WTC11 (cell line): Measurements from ENCODE around the gene GMEB2. TPM values are rescaled to one million over a fixed set of nuclear protein-coding genes. Genes with fewer than 3 reads are reported as not detected.

Experiments used
- ATAC-seq: fragments of 200-7000 bp; cut with Tn5 transposase; 2 replicates; pipeline ENCODE4 v1.10.0; 2021; ENCODE audit warnings: mild to moderate bottlenecking, moderate library complexity
- CTCF ChIA-PET: fragments of 300-600 bp; sonication (Branson Sonifier 250); formaldehyde crosslinking; loops from one replicate; lab custom pipeline; 2021; ENCODE audit warnings: antibody characterized with exemption; lab: Charles Lee
- POLR2A ChIA-PET: fragments of 350-600 bp; sonication (Branson Sonifier 250); formaldehyde crosslinking; loops from one replicate; lab custom pipeline; 2021; ENCODE audit warnings: antibody characterized with exemption; lab: Charles Lee
- DNase-seq: peaks from one replicate; pipeline ENCODE4 v3.0.0; 2021; ENCODE audit warnings: low spot score
- H3K27ac Mint-ChIP-seq: 2 replicates; pipeline ENCODE4 v1.8.0; 2021; ENCODE audit warnings: mixed read lengths
- H3K27me3 Mint-ChIP-seq: 2 replicates; pipeline ENCODE4 v1.8.0; 2021; ENCODE audit warnings: low read depth, mild to moderate bottlenecking, moderate library complexity, mixed read lengths
- H3K36me3 Mint-ChIP-seq: 2 replicates; pipeline ENCODE4 v1.8.0; 2021; ENCODE audit warnings: mixed read lengths
- H3K4me1 Mint-ChIP-seq: 2 replicates; pipeline ENCODE4 v1.8.0; 2022; ENCODE audit warnings: mixed read lengths
- H3K4me3 Mint-ChIP-seq: 2 replicates; pipeline ENCODE4 v1.8.0; 2021; ENCODE audit warnings: mild to moderate bottlenecking, moderate library complexity, mixed read lengths
- H3K9me3 Mint-ChIP-seq: 2 replicates; pipeline ENCODE4 v1.8.0; 2021; ENCODE audit warnings: mixed read lengths
- ARID4B ChIP-seq: sonication (generic); formaldehyde crosslinking; IDR thresholded peaks from 2 replicates; pipeline ENCODE4 v1.8.0; 2023; ENCODE audit warnings: missing genetic modification reagents, mild to moderate bottlenecking, borderline replicate concordance
- ATF2 ChIP-seq: sonication (generic); formaldehyde crosslinking; IDR thresholded peaks from 2 replicates; pipeline ENCODE4 v1.8.1; 2022; ENCODE audit warnings: low read depth, missing genetic modification reagents, borderline replicate concordance
- CREB1 ChIP-seq: sonication (generic); formaldehyde crosslinking; IDR thresholded peaks from 2 replicates; pipeline ENCODE4 v1.8.0; 2023; ENCODE audit warnings: mild to moderate bottlenecking, missing genetic modification reagents
- E2F4 ChIP-seq: sonication (generic); formaldehyde crosslinking; IDR thresholded peaks from 2 replicates; pipeline ENCODE4 v1.8.1; 2022; ENCODE audit warnings: low read depth, mild to moderate bottlenecking, moderate library complexity, missing genetic modification reagents, borderline replicate concordance
- E2F5 ChIP-seq: sonication (generic); formaldehyde crosslinking; IDR thresholded peaks from 2 replicates; pipeline ENCODE4 v1.8.1; 2022; ENCODE audit warnings: mild to moderate bottlenecking, moderate library complexity, missing genetic modification reagents
- ETV6 ChIP-seq: sonication (generic); formaldehyde crosslinking; IDR thresholded peaks from 2 replicates; pipeline ENCODE4 v1.8.1; 2022; ENCODE audit warnings: mild to moderate bottlenecking, missing genetic modification reagents
- FOXK1 ChIP-seq: sonication (generic); formaldehyde crosslinking; IDR thresholded peaks from 2 replicates; pipeline ENCODE4 v1.8.0; 2022; ENCODE audit warnings: mild to moderate bottlenecking, moderate library complexity, missing genetic modification reagents
- FOXP1 ChIP-seq: sonication (generic); formaldehyde crosslinking; IDR thresholded peaks from 2 replicates; pipeline ENCODE4 v1.8.0; 2022; ENCODE audit warnings: missing genetic modification reagents, mild to moderate bottlenecking, moderate library complexity, borderline replicate concordance
- GTF2I ChIP-seq: fragments of 250-450 bp; sonication (Bioruptor Pico); conservative IDR thresholded peaks from 2 replicates; pipeline ENCODE4 v1.4.0; 2021; ENCODE audit warnings: mild to moderate bottlenecking
- KAT7 ChIP-seq: sonication (generic); formaldehyde crosslinking; IDR thresholded peaks from 2 replicates; pipeline ENCODE4 v1.8.1; 2023; ENCODE audit warnings: missing genetic modification reagents, mild to moderate bottlenecking, borderline replicate concordance
- MAX ChIP-seq: sonication (generic); formaldehyde crosslinking; IDR thresholded peaks from 2 replicates; pipeline ENCODE4 v1.8.0; 2022; ENCODE audit warnings: mild to moderate bottlenecking, missing genetic modification reagents
- NR2C2 ChIP-seq: sonication (generic); formaldehyde crosslinking; IDR thresholded peaks from 2 replicates; pipeline ENCODE4 v1.8.0; 2022; ENCODE audit warnings: mild to moderate bottlenecking, missing genetic modification reagents
- RORB ChIP-seq: fragments of 250-450 bp; sonication (Bioruptor Pico); IDR thresholded peaks from 2 replicates; pipeline ENCODE4 v1.9.0; 2021; ENCODE audit warnings: mild to moderate bottlenecking
- SP1 ChIP-seq: sonication (generic); formaldehyde crosslinking; conservative IDR thresholded peaks from 2 replicates; pipeline ENCODE4 v1.8.1; 2022; ENCODE audit warnings: missing genetic modification reagents
- TEAD1 ChIP-seq: sonication (generic); formaldehyde crosslinking; IDR thresholded peaks from 2 replicates; pipeline ENCODE4 v1.8.0; 2022; ENCODE audit warnings: mild to moderate bottlenecking, missing genetic modification reagents
- ZNF317 ChIP-seq: sonication (generic); formaldehyde crosslinking; IDR thresholded peaks from 2 replicates; pipeline ENCODE4 v1.8.1; 2023; ENCODE audit warnings: low read depth, mild to moderate bottlenecking, moderate library complexity, missing genetic modification reagents, borderline replicate concordance
- ZNF671 ChIP-seq: fragments of 250-450 bp; sonication (Bioruptor Pico); IDR thresholded peaks from 2 replicates; pipeline ENCODE4 v1.8.0; 2021; ENCODE audit warnings: mild to moderate bottlenecking
- total RNA-seq: library from RNA; stranded (reverse); gene quantifications from 3 replicates; pipeline ENCODE4 v1.2.3, GENCODE V29; 2021
- TF ChIP-seq, protein P1 (sequence below): fragments of 250-450 bp; sonication (Bioruptor Pico); IDR thresholded peaks from 2 replicates; pipeline ENCODE4 v1.9.0; 2021; ENCODE audit warnings: moderate library complexity, mild to moderate bottlenecking, inconsistent platforms, borderline replicate concordance
- TF ChIP-seq, protein P2 (sequence below): sonication (generic); formaldehyde crosslinking; IDR thresholded peaks from 2 replicates; pipeline ENCODE4 v1.8.1; 2022; ENCODE audit warnings: mild to moderate bottlenecking, missing genetic modification reagents, moderate library complexity, borderline replicate concordance
- TF ChIP-seq, protein P3 (sequence below): sonication (generic); formaldehyde crosslinking; IDR thresholded peaks from 2 replicates; pipeline ENCODE4 v1.8.0; 2023; ENCODE audit warnings: mild to moderate bottlenecking, missing genetic modification reagents

Gene GMEB2
- total RNA-seq, 1 experiment from 2014 or later, result 14.8 TPM

DNA sequence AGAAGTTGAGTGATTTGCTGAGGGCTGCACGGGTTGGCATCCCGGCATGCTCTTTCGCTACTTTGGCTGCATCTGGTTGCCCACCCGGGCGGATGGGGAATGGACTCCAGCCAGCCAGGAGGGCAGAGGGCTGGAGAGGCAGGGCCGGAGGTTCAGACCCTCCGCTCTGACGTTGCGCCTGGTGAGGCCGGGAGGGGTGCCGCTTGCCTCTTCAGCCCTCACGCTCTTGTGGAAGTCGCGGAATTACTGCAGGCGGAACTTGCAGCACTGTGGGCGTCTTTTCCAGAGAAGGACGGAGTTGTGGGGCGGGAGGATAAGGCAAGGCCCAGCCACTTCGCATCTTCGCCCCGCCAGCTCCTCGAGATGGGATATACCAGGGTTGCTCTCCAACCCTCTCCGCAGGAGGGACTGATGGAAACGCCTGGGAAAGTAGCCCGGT, 31.9 kb upstream of the GMEB2 start (continued):
- TF ChIP-seq ATF2, result no peak
- TF ChIP-seq, protein P1, sequence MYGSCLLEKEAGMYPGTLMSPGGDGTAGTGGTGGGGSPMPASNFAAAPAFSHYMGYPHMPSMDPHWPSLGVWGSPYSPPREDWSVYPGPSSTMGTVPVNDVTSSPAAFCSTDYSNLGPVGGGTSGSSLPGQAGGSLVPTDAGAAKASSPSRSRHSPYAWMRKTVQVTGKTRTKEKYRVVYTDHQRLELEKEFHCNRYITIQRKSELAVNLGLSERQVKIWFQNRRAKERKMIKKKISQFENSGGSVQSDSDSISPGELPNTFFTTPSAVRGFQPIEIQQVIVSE (CRISPR knock-in tag), result no peak

DNA sequence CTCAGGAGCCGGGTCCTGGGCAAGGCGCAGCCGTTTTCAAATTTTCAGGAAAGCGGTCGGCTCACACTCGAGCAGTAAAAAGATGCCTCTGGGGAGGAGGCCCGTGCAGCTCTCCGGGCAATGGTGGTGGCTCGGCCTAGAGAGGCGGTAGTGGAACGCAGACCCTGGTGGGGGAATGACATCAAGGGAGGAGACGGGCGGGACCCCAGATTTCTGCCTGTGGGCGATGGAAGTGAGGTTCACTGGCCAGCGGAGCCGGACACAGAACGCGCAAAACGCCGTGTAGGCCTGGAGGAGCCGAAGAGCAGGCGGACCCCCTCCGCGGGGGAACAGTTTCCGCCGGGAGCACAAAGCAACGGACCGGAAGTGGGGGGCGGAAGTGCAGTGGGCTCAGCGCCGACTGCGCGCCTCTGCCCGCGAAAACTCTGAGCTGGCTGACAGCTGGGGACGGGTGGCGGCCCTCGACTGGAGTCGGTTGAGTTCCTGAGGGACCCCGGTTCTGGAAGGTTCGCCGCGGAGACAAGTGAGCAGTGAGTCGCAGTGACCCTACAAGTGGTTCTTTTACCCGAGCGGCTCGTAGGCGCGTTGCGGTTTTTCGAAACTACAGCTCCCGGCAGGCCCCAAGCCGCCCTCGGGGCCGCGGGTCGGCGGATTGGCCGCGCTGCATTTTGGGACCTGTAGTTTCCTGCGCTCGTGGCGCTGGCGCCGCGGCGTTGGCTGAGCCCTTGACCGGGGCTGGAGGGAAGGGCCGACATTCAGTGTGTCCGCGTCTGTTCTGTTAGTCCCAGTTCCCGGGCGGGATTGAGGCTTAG, 31.2 kb upstream of the GMEB2 start, which contains the start of gene RTEL1:
Gene RTEL1 (plus strand): TSS at position 376 of the 812 bp plus-strand sequence. CDS start 1,091 bp downstream, outside the sequence.
- ChIA-PET POLR2A (interaction anchor here (0.5 to 1.2 kb wide), 6 partner anchors 16 to 337 kb away, joined by 3 to 17 read pairs (median 4); partner anchors contain the start of genes ARFRP1, TNFRSF6B and ZGPAT), CTCF (interaction anchor here (0.5 to 1.6 kb wide), 9 partner anchors 13 to 323 kb away, joined by 3 to 23 read pairs (median 4); partner anchors contain the start of genes PRPF6 and TNFRSF6B)
- Mint-ChIP-seq H3K27me3 (no peaks in the 10 kb centered on the region), H3K36me3 (peaks cover 3% of the 10 kb centered on the region; the same call in 1 of the 2 replicates), H3K27ac (peak within 1 kb of the TSS; percentile 87), H3K9me3 (no peaks in the 10 kb centered on the region), H3K4me1 (peaks cover 23% of the 10 kb centered on the region), H3K4me3 (peak within 1 kb of the TSS; percentile 89)
- DNase-seq (peak; percentile 92), ATAC-seq (peak; percentile 83)
- TF ChIP-seq TEAD1 (peak; percentile 78; the same call in 1 of the 2 replicates), KAT7 (CRISPR knock-in tag) (0 out of 2 replicates have a peak, but pooled peaks have one; percentile 57), MAX (peak; percentile 37; the same call in 1 of the 2 replicates), ARID4B (CRISPR knock-in tag) (peak; percentile 19; the same call in 1 of the 2 replicates), NR2C2 (CRISPR knock-in tag) (no peak), FOXP1 (0 out of 2 replicates have a peak, but pooled peaks have one; percentile 12), RORB (CRISPR knock-in tag) (no peak), E2F4 (CRISPR knock-in tag) (peak; percentile 72; the same call in 1 of the 2 replicates), GTF2I (CRISPR knock-in tag) (no peak), SP1 (peak; percentile 55; the same call in 1 of the 2 replicates), ZNF317 (no peak), ZNF671 (CRISPR knock-in tag) (no peak), ETV6 (CRISPR knock-in tag) (peak; percentile 50; the same call in 1 of the 2 replicates), FOXK1 (CRISPR knock-in tag) (peak; percentile 78; the same call in 1 of the 2 replicates), E2F5 (peak; percentile 69; the same call in 1 of the 2 replicates), CREB1 (no peak)
- TF ChIP-seq, protein P2, sequence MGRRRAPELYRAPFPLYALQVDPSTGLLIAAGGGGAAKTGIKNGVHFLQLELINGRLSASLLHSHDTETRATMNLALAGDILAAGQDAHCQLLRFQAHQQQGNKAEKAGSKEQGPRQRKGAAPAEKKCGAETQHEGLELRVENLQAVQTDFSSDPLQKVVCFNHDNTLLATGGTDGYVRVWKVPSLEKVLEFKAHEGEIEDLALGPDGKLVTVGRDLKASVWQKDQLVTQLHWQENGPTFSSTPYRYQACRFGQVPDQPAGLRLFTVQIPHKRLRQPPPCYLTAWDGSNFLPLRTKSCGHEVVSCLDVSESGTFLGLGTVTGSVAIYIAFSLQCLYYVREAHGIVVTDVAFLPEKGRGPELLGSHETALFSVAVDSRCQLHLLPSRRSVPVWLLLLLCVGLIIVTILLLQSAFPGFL, result no peak; the same call in 1 of the 2 replicates
- TF ChIP-seq, protein P3, sequence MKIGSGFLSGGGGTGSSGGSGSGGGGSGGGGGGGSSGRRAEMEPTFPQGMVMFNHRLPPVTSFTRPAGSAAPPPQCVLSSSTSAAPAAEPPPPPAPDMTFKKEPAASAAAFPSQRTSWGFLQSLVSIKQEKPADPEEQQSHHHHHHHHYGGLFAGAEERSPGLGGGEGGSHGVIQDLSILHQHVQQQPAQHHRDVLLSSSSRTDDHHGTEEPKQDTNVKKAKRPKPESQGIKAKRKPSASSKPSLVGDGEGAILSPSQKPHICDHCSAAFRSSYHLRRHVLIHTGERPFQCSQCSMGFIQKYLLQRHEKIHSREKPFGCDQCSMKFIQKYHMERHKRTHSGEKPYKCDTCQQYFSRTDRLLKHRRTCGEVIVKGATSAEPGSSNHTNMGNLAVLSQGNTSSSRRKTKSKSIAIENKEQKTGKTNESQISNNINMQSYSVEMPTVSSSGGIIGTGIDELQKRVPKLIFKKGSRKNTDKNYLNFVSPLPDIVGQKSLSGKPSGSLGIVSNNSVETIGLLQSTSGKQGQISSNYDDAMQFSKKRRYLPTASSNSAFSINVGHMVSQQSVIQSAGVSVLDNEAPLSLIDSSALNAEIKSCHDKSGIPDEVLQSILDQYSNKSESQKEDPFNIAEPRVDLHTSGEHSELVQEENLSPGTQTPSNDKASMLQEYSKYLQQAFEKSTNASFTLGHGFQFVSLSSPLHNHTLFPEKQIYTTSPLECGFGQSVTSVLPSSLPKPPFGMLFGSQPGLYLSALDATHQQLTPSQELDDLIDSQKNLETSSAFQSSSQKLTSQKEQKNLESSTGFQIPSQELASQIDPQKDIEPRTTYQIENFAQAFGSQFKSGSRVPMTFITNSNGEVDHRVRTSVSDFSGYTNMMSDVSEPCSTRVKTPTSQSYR, result no peak
